ENCODE results near the gene UGGT1. TPM values are rescaled to one million over a fixed set of nuclear protein-coding genes. Genes with fewer than 3 reads are reported as not detected.

The UGGT1 gene
- 63.2 and 74.1 TPM in 2 replicates for total RNA-seq (2021)
- percentile 87 among the genes with signal in this experiment for Bru-seq, nascent RNA
- BruChase-seq, experiment 1, labeled RNA remaining after a 2-hour chase = percentile 87 among the genes with signal in this experiment
- percentile 88 among the genes with signal in this experiment for BruChase-seq, experiment 2, labeled RNA remaining after a 6-hour chase
- long read RNA-seq, full-length matches to known transcripts = 43 of 74 reads
- long read RNA-seq, partial matches to known transcripts = 6 of 74 reads
- long read RNA-seq, other reads (novel, unspliced or antisense) = 25 of 74 reads

GRCh38 chr2:128090945-128091725, at the start of gene UGGT1:
Gene UGGT1, plus strand, starts transcription at chr2:128091200. Its CDS starts 158 bp downstream, at chr2:128091358.
- BruUV-seq (replicated peaks) = no TSS peak
- peak within 1 kb of the TSS; percentile 78 for H3K27ac ChIP-seq (ENCODE audit: low read depth, low read length, poor library complexity, severe bottlenecking)
- POLR2A ChIA-PET (ENCODE audit: low non-redundant PET) = interaction anchor here (0.5 kb wide), 1 partner anchor 1835 kb away, joined by 3 read pairs; no protein-coding TSS in a partner anchor

GRCh38 chr2:128041561-128041960, 49.4 kb upstream of the UGGT1 start:
- TF ChIP-seq EZH2 (IDR thresholded peaks at IDR 0.05; ENCODE audit: borderline replicate concordance, low read depth, low read length, poor library complexity, severe bottlenecking) (no peak), CTCF (conservative IDR thresholded peaks at IDR 0.05; ENCODE audit: low read depth, low read length) (no peak)
- Histone ChIP-seq H3K27ac (ENCODE audit: low read depth, low read length, poor library complexity, severe bottlenecking) (no peak overlapping the region), H3K4me1 (ENCODE audit: insufficient read depth, low read length, poor library complexity, severe bottlenecking) (no peaks in the 10 kb centered on the region), H3K27me3 (replicated peaks; ENCODE audit: insufficient read depth, low read depth, low read length, poor library complexity) (no peaks in the 10 kb centered on the region), H3K36me3 (ENCODE audit: insufficient read depth, low read length, poor library complexity, severe bottlenecking) (no peaks in the 10 kb centered on the region), H3K9me3 (ENCODE audit: low read depth, low read length, poor library complexity, severe bottlenecking) (peaks cover 31% of the 10 kb centered on the region), H3K4me3 (ENCODE audit: low read depth, low read length, poor library complexity, severe bottlenecking) (no peak overlapping the region)
- no peak for DNase-seq (ENCODE audit: low spot score)
- POLR2A ChIA-PET (ENCODE audit: low non-redundant PET) = no interaction called here
- CTCF ChIA-PET = no interaction called here
- intact Hi-C loops (cut with micrococcal nuclease; ENCODE audit: unreplicated experiment) = no loop called here
- no TSS peak for BruUV-seq (replicated peaks)

More at GRCh38 chr2:128090945-128091725, at the start of gene UGGT1:
- peaks cover 6% of the 10 kb centered on the region for H3K4me1 ChIP-seq (ENCODE audit: insufficient read depth, low read length, poor library complexity, severe bottlenecking)
- DNase-seq (ENCODE audit: low spot score) = peak; percentile 98
- H3K36me3 ChIP-seq (ENCODE audit: insufficient read depth, low read length, poor library complexity, severe bottlenecking) = no peaks in the 10 kb centered on the region
- no peaks in the 10 kb centered on the region for H3K9me3 ChIP-seq (ENCODE audit: low read depth, low read length, poor library complexity, severe bottlenecking)
- CTCF ChIA-PET = interaction anchor here (0.8 kb wide), 1 partner anchor 28 kb away, joined by 3 read pairs; no protein-coding TSS in a partner anchor
- H3K27me3 ChIP-seq (replicated peaks; ENCODE audit: insufficient read depth, low read depth, low read length, poor library complexity) = no peaks in the 10 kb centered on the region
- peak within 1 kb of the TSS; percentile 95 for H3K4me3 ChIP-seq (ENCODE audit: low read depth, low read length, poor library complexity, severe bottlenecking)
- intact Hi-C loops (cut with micrococcal nuclease; ENCODE audit: unreplicated experiment) = no loop called here
- TF ChIP-seq EZH2 (IDR thresholded peaks at IDR 0.05; ENCODE audit: borderline replicate concordance, low read depth, low read length, poor library complexity, severe bottlenecking) (no peak), CTCF (conservative IDR thresholded peaks at IDR 0.05; ENCODE audit: low read depth, low read length) (no peak)

- POLR2A ChIA-PET (ENCODE audit: low non-redundant PET) = no interaction called here
- TF ChIP-seq EZH2 (IDR thresholded peaks at IDR 0.05; ENCODE audit: borderline replicate concordance, low read depth, low read length, poor library complexity, severe bottlenecking) (no peak), CTCF (conservative IDR thresholded peaks at IDR 0.05; ENCODE audit: low read depth, low read length) (no peak)
- Histone ChIP-seq H3K36me3 (ENCODE audit: insufficient read depth, low read length, poor library complexity, severe bottlenecking) (no peaks in the 10 kb centered on the region), H3K27me3 (replicated peaks; ENCODE audit: insufficient read depth, low read depth, low read length, poor library complexity) (no peaks in the 10 kb centered on the region), H3K9me3 (ENCODE audit: low read depth, low read length, poor library complexity, severe bottlenecking) (peaks cover 17% of the 10 kb centered on the region), H3K4me1 (ENCODE audit: insufficient read depth, low read length, poor library complexity, severe bottlenecking) (no peaks in the 10 kb centered on the region), H3K27ac (ENCODE audit: low read depth, low read length, poor library complexity, severe bottlenecking) (no peak overlapping the region), H3K4me3 (ENCODE audit: low read depth, low read length, poor library complexity, severe bottlenecking) (no peak overlapping the region)
- intact Hi-C loops (cut with micrococcal nuclease; ENCODE audit: unreplicated experiment) = no loop called here
- no TSS peak for BruUV-seq (replicated peaks)
- no peak for DNase-seq (ENCODE audit: low spot score)
- CTCF ChIA-PET = no interaction called here
These were observed 48.0 kb upstream of the UGGT1 start for GRCh38 chr2:128043041-128043440.
